Measurements from ENCODE around the gene CHRNA4.
"Not testable (repeated sequence)": the region's sequence is repeated elsewhere in the genome, so short reads cannot be mapped to it uniquely, and the experiment has no call there.

Gene CHRNA4

DNA sequence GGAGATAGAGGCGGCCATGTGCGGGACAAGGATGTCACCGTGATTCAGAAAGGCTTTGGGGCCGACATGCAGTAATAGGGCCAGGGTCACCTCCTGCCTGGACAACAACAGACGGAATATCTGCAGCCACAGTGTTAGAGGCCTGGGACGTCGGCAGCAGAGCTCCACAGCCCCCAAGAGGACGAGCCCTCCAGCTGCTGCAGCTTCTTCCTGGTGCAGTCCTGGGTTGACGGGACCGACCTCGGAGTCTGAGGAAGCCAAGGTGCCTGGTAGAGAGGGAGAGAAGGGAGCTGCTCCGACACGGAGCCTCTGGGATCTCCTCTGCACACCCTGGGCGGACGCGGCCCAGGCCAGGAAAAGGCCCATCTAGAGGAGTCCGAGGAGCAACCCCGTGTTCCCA is 23.2 kb upstream of the CHRNA4 start:
- Histone ChIP-seq H3K27ac (ENCODE audit: low read depth, low read length) (no peak overlapping the region), H3K79me2 (ENCODE audit: control insufficient read depth, insufficient read depth, low read length, unreplicated experiment) (no peaks in the 10 kb centered on the region), H2AFZ (ENCODE audit: low read length, unreplicated experiment) (no peak overlapping the region), H3K27me3 (ENCODE audit: insufficient read depth, low read length) (peaks cover 9% of the 10 kb centered on the region; the same call in 1 of the 2 replicates), H3K36me3 (ENCODE audit: insufficient read depth, low read length) (no peaks in the 10 kb centered on the region), H3K4me1 (ENCODE audit: control insufficient read depth, insufficient read depth, low read length, unreplicated experiment) (no peaks in the 10 kb centered on the region), H3K4me3 (ENCODE audit: low read depth, low read length) (no peak overlapping the region)

DNA sequence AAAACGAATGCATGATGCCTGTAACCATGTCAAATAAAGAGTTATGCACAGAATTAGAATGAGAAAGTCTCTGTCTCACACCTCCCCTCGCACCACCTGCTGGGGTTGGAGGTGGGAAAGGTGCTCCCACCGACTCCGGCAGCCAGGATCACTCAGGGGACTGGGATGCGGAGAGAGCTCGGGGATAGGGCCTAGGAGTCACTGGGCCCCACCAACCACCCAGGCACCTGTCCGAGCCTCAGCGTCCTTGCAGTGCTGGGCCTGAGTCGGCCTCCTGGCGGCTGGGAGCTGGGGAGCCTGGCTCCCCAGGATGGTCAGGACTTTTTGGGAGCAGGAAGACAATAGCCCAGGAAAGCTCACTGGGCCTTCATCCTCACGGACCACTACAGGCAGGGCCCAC is 22.4 kb upstream of the CHRNA4 start:
- Histone ChIP-seq H3K27me3 (ENCODE audit: insufficient read depth, low read length) (0 out of 2 replicates have a peak, but pooled peaks cover 7% of the 10 kb centered on the region), H3K79me2 (ENCODE audit: control insufficient read depth, insufficient read depth, low read length, unreplicated experiment) (no peaks in the 10 kb centered on the region), H3K4me1 (ENCODE audit: control insufficient read depth, insufficient read depth, low read length, unreplicated experiment) (no peaks in the 10 kb centered on the region), H3K36me3 (ENCODE audit: insufficient read depth, low read length) (no peaks in the 10 kb centered on the region), H3K27ac (ENCODE audit: low read depth, low read length) (no peak overlapping the region), H2AFZ (ENCODE audit: low read length, unreplicated experiment) (no peak overlapping the region), H3K4me3 (ENCODE audit: low read depth, low read length) (no peak overlapping the region)

DNA sequence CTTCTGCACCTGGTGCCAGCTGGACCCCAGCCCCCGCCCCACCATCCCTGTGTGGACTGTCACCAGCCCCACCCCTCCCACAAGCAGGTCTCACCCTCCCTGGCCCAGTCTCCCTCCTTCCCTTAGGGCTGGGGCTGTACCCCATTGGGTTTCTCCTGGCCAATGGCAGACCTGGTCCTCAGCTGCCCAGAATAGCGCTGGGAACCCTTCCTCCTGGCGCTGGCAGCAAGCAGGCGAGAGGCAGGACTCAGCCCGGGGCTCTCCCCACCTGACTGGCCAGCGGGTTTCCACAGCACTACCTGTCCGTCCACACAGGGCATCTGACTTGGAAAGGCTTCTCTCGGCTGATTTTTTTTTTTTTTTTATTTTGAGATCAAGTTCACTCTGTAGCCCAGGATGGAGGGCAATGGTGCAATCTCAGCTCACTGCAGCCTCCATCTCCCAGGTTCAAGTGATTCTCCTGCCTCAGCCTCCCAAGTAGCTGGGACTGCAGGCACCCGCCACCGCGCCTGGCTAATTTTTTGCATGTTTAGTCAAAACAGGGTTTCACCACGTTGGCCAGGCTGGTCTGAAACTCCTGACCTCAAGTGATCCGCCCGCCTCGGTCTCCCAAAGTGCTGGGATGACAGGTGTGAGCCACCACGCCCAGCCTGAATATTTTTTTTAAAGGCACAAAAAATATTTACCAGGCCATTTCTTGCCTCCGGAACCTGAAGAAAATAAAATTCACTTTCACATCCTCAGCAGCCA is 21.6 kb upstream of the CHRNA4 start:
- Histone ChIP-seq H3K4me3 (ENCODE audit: low read depth, low read length) (no peak overlapping the region), H2AFZ (ENCODE audit: low read length, unreplicated experiment) (no peak overlapping the region), H3K4me1 (ENCODE audit: control insufficient read depth, insufficient read depth, low read length, unreplicated experiment) (no peaks in the 10 kb centered on the region), H3K79me2 (ENCODE audit: control insufficient read depth, insufficient read depth, low read length, unreplicated experiment) (no peaks in the 10 kb centered on the region), H3K27ac (ENCODE audit: low read depth, low read length) (no peak overlapping the region), H3K36me3 (ENCODE audit: insufficient read depth, low read length) (no peaks in the 10 kb centered on the region), H3K27me3 (ENCODE audit: insufficient read depth, low read length) (peaks cover 12% of the 10 kb centered on the region; the same call in 1 of the 2 replicates)

DNA sequence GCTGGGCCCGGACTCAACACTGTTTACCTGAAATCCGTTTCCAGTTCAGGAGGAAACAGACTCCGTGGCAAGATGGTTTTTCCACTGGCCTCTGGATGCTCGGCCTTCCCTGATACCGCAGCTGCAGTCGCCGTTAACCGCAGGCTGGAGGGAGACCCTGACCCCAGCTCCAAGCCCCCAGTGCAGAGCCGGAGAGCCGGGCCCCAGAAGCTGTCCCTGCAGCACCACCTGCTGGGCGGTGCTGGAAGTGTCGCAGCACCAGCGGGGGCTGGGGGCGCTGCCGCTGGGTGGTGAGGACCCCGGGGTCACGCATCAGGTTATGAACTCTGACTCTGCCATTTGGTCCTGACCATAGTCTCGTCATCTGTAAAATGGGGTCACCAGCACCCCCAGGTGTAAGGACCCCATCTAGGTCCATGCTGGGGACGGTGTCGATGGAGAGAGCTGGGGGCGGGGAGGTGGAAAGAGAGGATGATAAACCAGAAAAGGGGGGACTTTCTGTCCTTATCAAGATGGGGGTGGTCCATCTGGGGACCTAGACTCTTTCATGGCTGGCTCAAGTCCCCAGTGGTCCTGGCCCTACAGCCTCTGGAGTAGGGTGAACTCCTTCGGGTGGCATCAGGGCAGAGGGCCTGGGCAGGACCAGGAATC is 20.8 kb upstream of the CHRNA4 start:
- Histone ChIP-seq H3K79me2 (ENCODE audit: control insufficient read depth, insufficient read depth, low read length, unreplicated experiment) (no peaks in the 10 kb centered on the region), H3K27me3 (ENCODE audit: insufficient read depth, low read length) (peaks cover 18% of the 10 kb centered on the region; the same call in 1 of the 2 replicates), H3K27ac (ENCODE audit: low read depth, low read length) (no peak overlapping the region), H3K4me1 (ENCODE audit: control insufficient read depth, insufficient read depth, low read length, unreplicated experiment) (no peaks in the 10 kb centered on the region), H2AFZ (ENCODE audit: low read length, unreplicated experiment) (no peak overlapping the region), H3K36me3 (ENCODE audit: insufficient read depth, low read length) (no peaks in the 10 kb centered on the region), H3K4me3 (ENCODE audit: low read depth, low read length) (no peak overlapping the region)

DNA sequence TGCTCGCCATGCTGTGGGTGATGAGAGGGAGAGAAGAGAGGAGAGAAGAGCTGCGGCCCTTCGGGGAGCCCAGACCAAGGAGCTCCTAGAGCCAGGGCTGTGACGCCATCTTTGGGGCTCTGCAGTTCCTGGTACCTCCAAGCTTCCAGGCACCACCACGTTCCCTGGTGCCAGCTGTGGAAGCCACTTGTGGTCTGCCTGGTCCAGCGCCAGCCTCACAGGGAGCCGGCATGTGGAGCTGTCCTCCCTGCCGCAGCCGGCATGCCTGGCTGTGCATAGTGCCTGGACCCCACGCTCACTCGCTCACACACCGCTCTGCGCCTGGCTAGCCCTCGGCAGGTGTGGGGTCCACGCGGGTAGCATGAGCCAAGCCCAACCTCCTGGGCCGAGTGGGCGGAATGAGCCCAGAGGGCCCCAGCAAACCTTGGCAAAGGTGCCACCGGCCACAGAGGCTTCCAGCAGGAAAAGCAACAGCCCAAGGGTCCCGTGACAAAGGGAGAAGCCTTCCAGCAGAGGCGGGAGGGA is 19.3 kb upstream of the CHRNA4 start:
- Histone ChIP-seq H3K36me3 (ENCODE audit: insufficient read depth, low read length) (no peaks in the 10 kb centered on the region), H3K27ac (ENCODE audit: low read depth, low read length) (no peak overlapping the region), H3K4me3 (ENCODE audit: low read depth, low read length) (no peak overlapping the region), H3K27me3 (ENCODE audit: insufficient read depth, low read length) (peaks cover 25% of the 10 kb centered on the region), H3K79me2 (ENCODE audit: control insufficient read depth, insufficient read depth, low read length, unreplicated experiment) (no peaks in the 10 kb centered on the region), H2AFZ (ENCODE audit: low read length, unreplicated experiment) (no peak overlapping the region), H3K4me1 (ENCODE audit: control insufficient read depth, insufficient read depth, low read length, unreplicated experiment) (no peaks in the 10 kb centered on the region)

DNA sequence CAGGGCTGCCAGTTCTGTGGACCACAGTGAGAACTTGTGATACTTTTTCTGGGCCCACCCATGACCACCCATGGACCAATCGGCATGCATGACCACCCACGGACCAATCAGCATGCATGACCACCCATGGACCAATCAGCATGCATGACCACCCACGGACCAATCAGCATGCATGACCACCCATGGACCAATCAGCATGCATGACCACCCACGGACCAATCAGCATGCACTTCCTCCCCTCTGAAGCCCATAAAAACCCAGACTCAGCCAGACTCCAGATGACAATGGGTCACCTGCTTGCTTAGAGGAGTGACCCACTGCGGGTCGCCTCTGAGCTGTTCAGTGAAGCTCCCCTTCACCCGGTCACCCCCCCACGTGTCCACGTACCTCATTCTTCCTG is 18.7 kb upstream of the CHRNA4 start:
- H3K27me3 ChIP-seq (ENCODE audit: insufficient read depth, low read length) = peaks cover 26% of the 10 kb centered on the region
- not testable (repeated sequence) for H3K4me1 ChIP-seq (ENCODE audit: control insufficient read depth, insufficient read depth, low read length, unreplicated experiment); H3K36me3 ChIP-seq (ENCODE audit: insufficient read depth, low read length); H3K27ac ChIP-seq (ENCODE audit: low read depth, low read length); H3K4me3 ChIP-seq (ENCODE audit: low read depth, low read length); H2AFZ ChIP-seq (ENCODE audit: low read length, unreplicated experiment); H3K79me2 ChIP-seq (ENCODE audit: control insufficient read depth, insufficient read depth, low read length, unreplicated experiment)

DNA sequence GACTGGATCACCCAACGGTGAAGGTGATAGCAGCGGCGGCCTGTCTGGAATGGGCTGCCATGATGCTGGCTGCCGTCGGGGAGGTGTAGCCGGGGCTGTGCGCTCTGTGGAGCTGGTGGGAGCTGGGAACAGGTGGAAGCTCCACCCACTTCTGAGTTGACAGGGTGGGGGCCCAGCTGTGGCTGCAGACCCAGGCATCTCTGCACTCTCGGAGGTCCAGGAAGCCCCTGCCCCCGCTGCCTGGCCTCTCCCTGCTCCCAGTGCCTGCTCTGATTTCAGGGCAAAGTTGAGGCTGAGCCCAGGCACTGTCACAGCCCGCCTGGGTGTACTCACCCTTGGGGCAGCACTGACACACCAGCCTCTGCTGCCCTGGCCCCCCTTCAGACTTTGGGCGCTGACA is 18.1 kb upstream of the CHRNA4 start:
- peaks cover 30% of the 10 kb centered on the region for H3K27me3 ChIP-seq (ENCODE audit: insufficient read depth, low read length)

DNA sequence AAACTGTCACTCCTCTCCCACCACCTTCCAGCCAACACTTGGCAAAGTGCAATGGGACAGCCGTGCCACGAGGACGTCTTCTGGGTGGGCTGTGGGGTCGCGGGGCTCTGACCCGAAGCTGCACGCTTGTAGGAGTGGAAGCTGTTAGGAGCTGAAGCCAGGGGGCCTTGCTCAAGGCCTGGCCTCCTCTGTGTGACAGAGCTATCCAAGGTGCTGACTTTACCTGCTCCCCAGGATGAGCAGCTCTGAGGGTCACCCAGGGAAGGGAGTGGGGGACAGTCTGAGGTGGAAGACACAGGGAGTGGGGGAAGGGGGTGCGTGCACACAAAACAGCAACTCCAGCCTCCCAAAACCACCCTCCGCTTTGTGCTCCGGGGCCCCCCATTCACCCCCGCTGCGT is 17.5 kb upstream of the CHRNA4 start:
- Histone ChIP-seq H3K4me3 (ENCODE audit: low read depth, low read length) (no peak overlapping the region), H3K4me1 (ENCODE audit: control insufficient read depth, insufficient read depth, low read length, unreplicated experiment) (no peaks in the 10 kb centered on the region), H3K79me2 (ENCODE audit: control insufficient read depth, insufficient read depth, low read length, unreplicated experiment) (no peaks in the 10 kb centered on the region), H3K27me3 (ENCODE audit: insufficient read depth, low read length) (peaks cover 36% of the 10 kb centered on the region), H3K36me3 (ENCODE audit: insufficient read depth, low read length) (no peaks in the 10 kb centered on the region), H3K27ac (ENCODE audit: low read depth, low read length) (no peak overlapping the region), H2AFZ (ENCODE audit: low read length, unreplicated experiment) (no peak overlapping the region)

More for the DNA sequence above, 18.1 kb upstream of the CHRNA4 start:
- H3K27ac ChIP-seq (ENCODE audit: low read depth, low read length) = no peak overlapping the region
- H3K4me1 ChIP-seq (ENCODE audit: control insufficient read depth, insufficient read depth, low read length, unreplicated experiment) = no peaks in the 10 kb centered on the region
- no peak overlapping the region for H2AFZ ChIP-seq (ENCODE audit: low read length, unreplicated experiment)
- no peaks in the 10 kb centered on the region for H3K36me3 ChIP-seq (ENCODE audit: insufficient read depth, low read length)
- no peaks in the 10 kb centered on the region for H3K79me2 ChIP-seq (ENCODE audit: control insufficient read depth, insufficient read depth, low read length, unreplicated experiment)
- H3K4me3 ChIP-seq (ENCODE audit: low read depth, low read length) = no peak overlapping the region

DNA sequence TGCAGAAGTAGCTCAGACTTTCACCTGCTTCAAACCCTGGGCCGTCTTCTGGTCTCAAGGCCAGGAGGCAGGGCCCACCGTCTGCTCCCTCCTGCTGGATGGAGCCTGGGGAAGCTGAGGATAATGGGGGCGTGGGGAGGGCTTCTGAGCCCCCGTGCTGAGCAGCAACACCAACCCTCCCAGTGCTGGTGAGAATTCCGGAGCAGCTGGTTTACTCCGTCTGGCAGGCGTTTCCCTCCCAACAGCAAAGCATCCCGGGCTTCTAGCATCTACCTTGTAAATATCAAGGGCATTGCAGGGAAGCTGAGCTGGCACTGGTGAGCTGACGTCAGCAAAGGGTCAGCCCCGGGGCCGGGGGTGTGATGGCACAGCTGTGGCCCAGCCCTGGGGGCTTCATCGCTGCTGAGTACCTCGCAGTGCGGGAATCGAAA is 16.8 kb upstream of the CHRNA4 start:
- Histone ChIP-seq H3K27me3 (ENCODE audit: insufficient read depth, low read length) (peaks cover 39% of the 10 kb centered on the region), H3K79me2 (ENCODE audit: control insufficient read depth, insufficient read depth, low read length, unreplicated experiment) (no peaks in the 10 kb centered on the region), H2AFZ (ENCODE audit: low read length, unreplicated experiment) (no peak overlapping the region), H3K4me1 (ENCODE audit: control insufficient read depth, insufficient read depth, low read length, unreplicated experiment) (no peaks in the 10 kb centered on the region), H3K27ac (ENCODE audit: low read depth, low read length) (no peak overlapping the region), H3K36me3 (ENCODE audit: insufficient read depth, low read length) (no peaks in the 10 kb centered on the region), H3K4me3 (ENCODE audit: low read depth, low read length) (no peak overlapping the region)

DNA sequence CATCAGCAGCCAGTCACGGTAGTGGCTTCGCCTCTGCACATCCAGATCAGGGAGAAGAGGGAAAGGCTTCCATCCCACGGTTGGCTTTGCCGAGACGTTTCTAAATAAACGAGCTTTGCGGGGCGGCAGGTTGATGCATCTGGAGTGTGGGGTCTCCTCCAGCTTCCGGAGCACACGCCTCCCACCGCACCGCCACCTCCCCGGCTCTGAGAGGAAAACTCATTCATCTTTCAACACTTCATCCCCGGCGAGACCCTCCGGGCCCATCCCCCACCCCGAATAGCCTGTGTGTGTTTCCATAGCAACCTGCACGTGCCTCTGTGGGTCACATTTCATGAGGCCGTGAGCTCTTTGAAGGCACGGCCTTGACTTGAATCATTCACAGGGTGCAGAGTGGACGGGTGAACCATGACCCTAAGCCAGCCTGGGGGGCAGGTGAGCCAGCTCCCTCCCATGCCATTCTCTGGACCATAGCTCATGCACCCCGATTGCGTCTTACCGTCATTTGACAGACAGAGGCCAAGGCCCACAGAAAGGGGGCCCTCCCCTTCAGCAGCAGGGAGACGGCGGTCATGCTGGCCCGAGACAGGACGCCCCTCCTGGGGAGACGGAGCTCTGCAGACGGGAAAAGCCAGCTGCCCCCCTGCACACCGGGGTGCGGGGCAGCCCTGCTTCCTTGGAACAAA is 16.2 kb upstream of the CHRNA4 start:
- peaks cover 44% of the 10 kb centered on the region for H3K27me3 ChIP-seq (ENCODE audit: insufficient read depth, low read length)
- H3K79me2 ChIP-seq (ENCODE audit: control insufficient read depth, insufficient read depth, low read length, unreplicated experiment) = no peaks in the 10 kb centered on the region
- H3K4me3 ChIP-seq (ENCODE audit: low read depth, low read length) = no peak overlapping the region
- H3K27ac ChIP-seq (ENCODE audit: low read depth, low read length) = no peak overlapping the region
- no peaks in the 10 kb centered on the region for H3K36me3 ChIP-seq (ENCODE audit: insufficient read depth, low read length)
- no peak overlapping the region for H2AFZ ChIP-seq (ENCODE audit: low read length, unreplicated experiment)
- no peaks in the 10 kb centered on the region for H3K4me1 ChIP-seq (ENCODE audit: control insufficient read depth, insufficient read depth, low read length, unreplicated experiment)
